GM10266 (cell line): Measurements from ENCODE around the gene LINGO3.

ENCODE experiments used
- DNase-seq: peaks from one replicate; pipeline ENCODE4 v3.0.0; 2012; ENCODE audit errors: extremely low spot score
- TF ChIP-seq, protein P1 (sequence below): IDR thresholded peaks from 2 replicates; pipeline ENCODE4 v1.5.1; 2012; ENCODE audit warnings: mild to moderate bottlenecking, low read depth; ENCODE audit not compliant: control insufficient read depth, insufficient read depth; ENCODE audit errors: missing control alignments

The LINGO3 gene

DNA sequence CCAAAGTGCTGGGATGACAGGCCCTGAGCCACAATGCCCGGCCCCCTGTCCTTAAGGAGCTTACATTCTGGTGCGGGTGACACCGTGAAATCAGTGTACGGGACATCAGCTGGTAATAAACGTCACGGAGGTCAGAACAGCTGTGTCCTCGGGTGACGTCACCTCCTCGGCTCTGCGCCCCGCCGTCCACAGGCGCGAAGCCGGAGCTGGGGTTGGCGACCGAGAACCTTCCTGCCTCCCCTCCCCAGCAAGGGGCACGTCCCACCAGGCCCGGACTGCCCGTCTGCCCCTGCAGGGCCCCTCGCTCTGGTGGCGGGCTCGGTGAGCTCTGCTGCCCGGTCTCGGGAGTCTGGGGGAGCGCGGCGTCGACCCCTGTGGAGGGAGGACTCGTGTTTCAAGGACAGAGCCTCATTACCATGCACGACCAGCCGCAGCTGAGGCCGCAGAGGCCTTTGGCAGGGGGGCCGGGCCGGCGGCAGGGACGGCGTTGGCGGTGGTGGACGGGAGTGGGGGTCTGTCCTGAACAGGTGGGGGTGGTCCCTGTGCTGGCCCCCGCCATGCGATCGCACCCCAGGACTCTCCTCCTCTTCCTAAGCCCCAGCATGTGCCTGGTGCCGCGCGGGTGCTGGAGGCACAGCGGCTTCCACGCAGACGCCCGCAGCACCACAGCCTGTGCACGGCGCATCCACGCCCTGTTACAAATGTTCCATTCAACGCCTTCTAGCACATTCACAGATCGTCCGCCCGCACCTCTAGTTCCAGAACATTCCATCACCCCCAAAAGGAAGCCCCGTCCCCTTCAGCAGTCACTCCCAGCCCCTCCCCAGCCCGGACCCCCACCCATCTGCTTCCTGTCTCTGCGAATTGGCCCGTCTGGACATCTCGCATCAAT lies 5.4 kb downstream of the LINGO3 start:
- no peak for DNase-seq
- TF ChIP-seq, protein P1, sequence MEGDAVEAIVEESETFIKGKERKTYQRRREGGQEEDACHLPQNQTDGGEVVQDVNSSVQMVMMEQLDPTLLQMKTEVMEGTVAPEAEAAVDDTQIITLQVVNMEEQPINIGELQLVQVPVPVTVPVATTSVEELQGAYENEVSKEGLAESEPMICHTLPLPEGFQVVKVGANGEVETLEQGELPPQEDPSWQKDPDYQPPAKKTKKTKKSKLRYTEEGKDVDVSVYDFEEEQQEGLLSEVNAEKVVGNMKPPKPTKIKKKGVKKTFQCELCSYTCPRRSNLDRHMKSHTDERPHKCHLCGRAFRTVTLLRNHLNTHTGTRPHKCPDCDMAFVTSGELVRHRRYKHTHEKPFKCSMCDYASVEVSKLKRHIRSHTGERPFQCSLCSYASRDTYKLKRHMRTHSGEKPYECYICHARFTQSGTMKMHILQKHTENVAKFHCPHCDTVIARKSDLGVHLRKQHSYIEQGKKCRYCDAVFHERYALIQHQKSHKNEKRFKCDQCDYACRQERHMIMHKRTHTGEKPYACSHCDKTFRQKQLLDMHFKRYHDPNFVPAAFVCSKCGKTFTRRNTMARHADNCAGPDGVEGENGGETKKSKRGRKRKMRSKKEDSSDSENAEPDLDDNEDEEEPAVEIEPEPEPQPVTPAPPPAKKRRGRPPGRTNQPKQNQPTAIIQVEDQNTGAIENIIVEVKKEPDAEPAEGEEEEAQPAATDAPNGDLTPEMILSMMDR = no peak

DNA sequence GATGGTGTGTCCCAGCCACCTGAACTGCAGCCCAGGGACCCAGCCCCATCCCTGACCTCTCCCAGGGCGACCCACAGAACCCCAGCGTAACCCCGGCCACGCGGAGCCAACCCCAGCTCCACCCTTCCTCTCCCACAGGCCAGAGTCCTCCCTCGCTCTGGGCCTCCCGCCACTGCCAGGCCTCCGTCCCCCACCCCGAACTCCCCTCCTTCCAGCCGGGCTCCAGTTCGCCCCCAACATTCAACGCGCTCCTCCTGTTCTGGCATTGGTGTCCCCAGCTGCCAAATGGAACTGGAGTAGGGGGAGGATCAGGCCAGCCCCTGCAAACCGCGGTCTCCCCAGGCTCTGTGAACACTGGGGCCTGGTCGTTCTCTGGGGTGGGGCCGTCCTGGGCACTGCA lies 7.4 kb downstream of the LINGO3 start:
- TF ChIP-seq, protein P1 = no peak
- DNase-seq = no peak

DNA sequence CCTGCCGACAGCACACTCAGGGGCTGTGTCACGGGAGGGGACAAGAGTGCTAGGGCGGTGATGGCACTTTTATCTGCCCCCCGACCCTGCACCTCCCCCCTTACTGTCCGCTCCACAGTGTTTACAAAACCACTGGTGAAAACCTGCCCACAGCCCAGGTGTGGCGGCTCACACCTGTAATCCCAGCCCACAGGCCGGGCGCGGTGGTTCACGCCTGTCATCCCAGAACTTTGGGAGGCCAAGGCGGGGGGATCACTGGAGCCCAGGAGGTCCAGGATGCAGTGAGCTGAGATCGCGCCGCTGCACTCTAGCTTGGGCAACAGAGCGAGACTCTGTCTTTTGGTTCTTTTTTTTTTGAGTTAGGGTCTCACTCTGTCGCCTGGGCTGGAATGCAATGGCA lies 11.8 kb downstream of the LINGO3 start:
- TF ChIP-seq, protein P1 = no peak
- DNase-seq = no peak

DNA sequence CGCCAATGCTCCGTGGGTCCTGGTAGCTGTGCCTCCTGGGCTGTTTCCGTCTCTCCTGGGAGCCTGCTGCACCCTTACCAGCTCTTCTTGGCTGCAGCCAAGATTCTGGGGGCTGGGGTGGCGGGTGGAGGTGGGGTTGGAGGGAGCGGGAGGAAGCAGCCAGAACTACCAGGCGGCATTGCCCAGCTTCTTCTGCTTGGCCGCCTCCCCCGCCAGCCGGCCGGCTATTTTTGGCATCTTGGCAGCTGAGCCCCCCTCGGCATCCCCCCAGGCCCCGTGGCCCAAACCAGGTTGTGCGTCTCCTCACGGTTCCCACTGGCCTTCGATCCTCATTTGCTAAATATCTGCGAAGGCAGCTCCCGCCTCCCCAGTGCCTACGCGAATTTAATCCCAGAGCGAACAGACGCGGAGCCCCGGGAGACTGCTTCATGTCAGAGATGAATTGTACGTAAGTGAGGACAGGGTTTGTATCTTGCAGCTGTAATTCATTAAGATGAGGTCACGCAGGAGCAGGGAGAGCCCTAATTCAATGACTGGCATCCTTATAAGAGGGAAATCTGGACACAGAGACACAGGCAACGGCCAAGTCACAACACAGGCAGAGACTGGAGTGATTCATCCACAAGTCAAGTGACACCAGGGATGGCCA lies 13.1 kb downstream of the LINGO3 start:
- no peak for DNase-seq
- TF ChIP-seq, protein P1 = no peak

DNA sequence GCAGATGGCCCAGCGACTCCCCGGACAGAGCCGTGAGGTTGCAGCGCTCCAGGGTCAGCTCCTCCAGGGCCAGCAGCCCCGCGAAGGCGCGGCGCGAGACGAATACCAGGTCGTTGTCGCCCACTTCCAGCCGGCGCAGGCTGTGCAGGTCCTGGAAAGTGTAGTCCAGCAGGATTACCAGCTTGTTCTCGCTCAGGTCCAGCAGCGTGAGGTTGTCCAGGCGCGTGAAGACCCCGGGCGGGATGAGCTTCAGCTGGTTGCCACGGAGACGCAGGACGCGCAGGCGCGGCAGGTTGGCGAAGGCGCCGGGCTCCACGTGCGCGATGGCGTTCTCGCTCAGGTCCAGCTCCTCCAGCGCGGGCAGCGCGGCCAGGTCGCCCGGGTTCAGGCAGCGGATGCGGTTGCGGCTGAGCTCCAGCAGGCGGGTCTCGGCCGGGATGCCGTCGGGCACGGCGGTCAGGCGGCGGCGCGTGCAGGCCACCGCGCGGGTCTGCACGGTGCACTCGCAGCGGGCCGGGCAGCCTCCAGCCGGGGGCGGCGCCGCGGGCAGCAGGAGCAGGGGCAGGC lies 16.7 kb downstream of the LINGO3 start:
- DNase-seq = no peak

DNA sequence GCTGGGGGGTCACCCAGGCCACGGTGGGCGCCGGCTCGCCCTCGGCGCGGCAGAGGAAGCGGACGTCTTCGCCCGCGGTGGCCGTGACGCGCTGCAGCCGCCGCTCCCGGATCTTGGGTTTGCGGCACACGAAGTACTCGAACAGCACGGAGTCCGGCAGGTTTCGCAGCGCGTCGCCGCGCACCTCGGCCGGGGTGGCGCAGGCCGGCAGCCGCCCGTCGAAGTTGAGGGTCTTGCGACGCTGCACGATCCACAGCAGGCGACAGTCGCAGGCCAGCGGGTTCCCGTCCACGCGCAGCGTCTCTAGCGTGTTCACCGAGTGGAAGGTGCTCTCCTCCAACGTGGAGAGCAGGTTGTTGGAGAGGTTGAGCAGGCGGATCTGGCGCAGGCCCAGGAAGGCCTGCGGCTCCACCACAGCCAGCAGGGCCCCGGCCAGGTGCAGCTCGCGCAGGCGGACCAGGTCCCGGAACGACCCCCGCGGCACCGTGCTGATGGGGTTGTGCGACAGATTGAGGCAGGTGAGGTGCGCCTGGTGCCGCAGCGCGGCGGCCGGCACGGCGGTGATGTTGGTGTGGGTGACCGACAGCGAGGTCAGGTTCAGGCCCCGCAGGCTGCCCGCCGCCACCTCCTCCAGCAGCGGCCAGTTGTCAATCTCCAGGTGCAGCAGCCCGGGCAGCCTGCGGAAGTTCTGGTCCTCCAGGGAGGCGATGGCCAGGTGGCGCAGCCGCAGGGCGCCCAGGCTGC lies 17.3 kb downstream of the LINGO3 start:
- DNase-seq = peak; percentile 67

More for the DNA sequence above, 16.7 kb downstream of the LINGO3 start:
- TF ChIP-seq, protein P1 = no peak

More for the DNA sequence above, 17.3 kb downstream of the LINGO3 start:
- TF ChIP-seq, protein P1 = no peak
